Nephron (organoid): ENCODE data around the gene NUDT9.

ENCODE experiments used
- H3K27ac Mint-ChIP-seq, 3 experiments: 2 replicates each; pipeline ENCODE4 v1.8.0; 2020; ENCODE audit warnings: mixed read lengths in 3 of 3, mild to moderate bottlenecking in 2 of 3, moderate library complexity in 1 of 3
- H3K27me3 Mint-ChIP-seq: 2 replicates; pipeline ENCODE4 v1.8.0; 2021; ENCODE audit warnings: low read depth, mild to moderate bottlenecking, moderate library complexity, mixed read lengths
- H3K36me3 Mint-ChIP-seq: 2 replicates; pipeline ENCODE4 v1.8.0; 2020; ENCODE audit warnings: low read depth, mixed read lengths
- H3K4me1 Mint-ChIP-seq: 2 replicates; pipeline ENCODE4 v1.8.0; 2020; ENCODE audit warnings: mixed read lengths
- H3K4me3 Mint-ChIP-seq, 3 experiments: 2 replicates each; pipeline ENCODE4 v1.8.0; 2020; ENCODE audit warnings: mild to moderate bottlenecking in 3 of 3, mixed read lengths in 3 of 3, moderate library complexity in 2 of 3
- H3K9me3 Mint-ChIP-seq: 2 replicates; pipeline ENCODE4 v1.8.0; 2020; ENCODE audit warnings: mixed read lengths
- CTCF ChIP-seq, 3 experiments: fragments of 200-600 bp; sonication (generic); IDR thresholded peaks; one replicate each; pipeline ENCODE4 v1.5.0; 2021; ENCODE audit warnings: antibody characterized with exemption in 3 of 3; ENCODE audit not compliant: unreplicated experiment in 3 of 3

NUDT9 gene

GRCh38 chr4:87493115-87493514 is 70.7 kb downstream of the NUDT9 start:
- peaks cover 11% of the 10 kb centered on the region for H3K4me1 Mint-ChIP-seq
- peak overlapping the region in 1 of 3 experiments; percentile 7 for H3K27ac Mint-ChIP-seq
- H3K36me3 Mint-ChIP-seq = peaks cover 17% of the 10 kb centered on the region
- no peak for TF ChIP-seq CTCF (IDR thresholded peaks at IDR 0.05; ENCODE audit: unreplicated experiment in 3 of 3)
- H3K9me3 Mint-ChIP-seq = peaks cover 11% of the 10 kb centered on the region
- H3K4me3 Mint-ChIP-seq = no peak overlapping the region
- no peaks in the 10 kb centered on the region for H3K27me3 Mint-ChIP-seq

- peaks cover 8% of the 10 kb centered on the region for H3K36me3 Mint-ChIP-seq
- no peaks in the 10 kb centered on the region for H3K27me3 Mint-ChIP-seq
- H3K27ac Mint-ChIP-seq = peak overlapping the region; percentile 62 to 85 (median 64)
- H3K4me3 Mint-ChIP-seq = no peak overlapping the region
- no peaks in the 10 kb centered on the region for H3K9me3 Mint-ChIP-seq
- H3K4me1 Mint-ChIP-seq = peaks cover 33% of the 10 kb centered on the region
- peak in 2 of 3 experiments; percentile 29 to 36 for TF ChIP-seq CTCF (IDR thresholded peaks at IDR 0.05; ENCODE audit: unreplicated experiment in 3 of 3)
These were observed 74.8 kb downstream of the NUDT9 start for GRCh38 chr4:87497159-87497558.

GRCh38 chr4:87497578-87497977 is 75.2 kb downstream of the NUDT9 start:
- Mint-ChIP-seq H3K4me3 (no peak overlapping the region), H3K36me3 (peaks cover 8% of the 10 kb centered on the region), H3K27me3 (no peaks in the 10 kb centered on the region), H3K9me3 (no peaks in the 10 kb centered on the region), H3K27ac (peak overlapping the region; percentile 62 to 85 (median 64)), H3K4me1 (peaks cover 37% of the 10 kb centered on the region)
- no peak for TF ChIP-seq CTCF (IDR thresholded peaks at IDR 0.05; ENCODE audit: unreplicated experiment in 3 of 3)

GRCh38 chr4:87498446-87498900 is 76.1 kb downstream of the NUDT9 start:
- H3K9me3 Mint-ChIP-seq = no peaks in the 10 kb centered on the region
- no peak for TF ChIP-seq CTCF (IDR thresholded peaks at IDR 0.05; ENCODE audit: unreplicated experiment in 3 of 3)
- peaks cover 5% of the 10 kb centered on the region for H3K36me3 Mint-ChIP-seq
- H3K4me1 Mint-ChIP-seq = peaks cover 40% of the 10 kb centered on the region
- no peaks in the 10 kb centered on the region for H3K27me3 Mint-ChIP-seq
- peak overlapping the region; percentile 64 to 89 (median 85) for H3K27ac Mint-ChIP-seq
- H3K4me3 Mint-ChIP-seq = peak overlapping the region in 1 of 3 experiments; percentile 10

GRCh38 chr4:87499403-87500091 is 77.2 kb downstream of the NUDT9 start:
- Mint-ChIP-seq H3K36me3 (no peaks in the 10 kb centered on the region), H3K4me3 (peak overlapping the region in 1 of 3 experiments; percentile 3), H3K27me3 (no peaks in the 10 kb centered on the region), H3K27ac (peak overlapping the region; percentile 13 to 64 (median 17)), H3K4me1 (peaks cover 40% of the 10 kb centered on the region), H3K9me3 (no peaks in the 10 kb centered on the region)
- TF ChIP-seq CTCF (IDR thresholded peaks at IDR 0.05; ENCODE audit: unreplicated experiment in 3 of 3) = no peak

GRCh38 chr4:87500092-87500462 is 77.7 kb downstream of the NUDT9 start:
- no peaks in the 10 kb centered on the region for H3K36me3 Mint-ChIP-seq
- H3K27me3 Mint-ChIP-seq = no peaks in the 10 kb centered on the region
- H3K4me1 Mint-ChIP-seq = peaks cover 40% of the 10 kb centered on the region
- H3K9me3 Mint-ChIP-seq = no peaks in the 10 kb centered on the region
- no peak for TF ChIP-seq CTCF (IDR thresholded peaks at IDR 0.05; ENCODE audit: unreplicated experiment in 3 of 3)
- no peak overlapping the region for H3K4me3 Mint-ChIP-seq
- peak overlapping the region in 2 of 3 experiments; percentile 13 to 64 for H3K27ac Mint-ChIP-seq
